HG03108 (cell line): ENCODE results near the gene REPS2.

Experiments
- ATAC-seq: cut with Tn5 transposase; IDR thresholded peaks from one replicate; pipeline ENCODE4 v1.9.1; 2021; ENCODE audit warnings: moderate library complexity; ENCODE audit not compliant: unreplicated experiment

Gene REPS2

GRCh38 chrX:17078031-17078720 is 131.7 kb downstream of the REPS2 start:
- no peak for ATAC-seq

GRCh38 chrX:17081511-17081910 is 135.1 kb downstream of the REPS2 start:
- no peak for ATAC-seq

- no peak for ATAC-seq
These were observed 135.5 kb downstream of the REPS2 start for GRCh38 chrX:17081968-17082367.

GRCh38 chrX:17082831-17083230 is 136.4 kb downstream of the REPS2 start:
- ATAC-seq: no peak

- no peak for ATAC-seq
These were observed 139.9 kb downstream of the REPS2 start for GRCh38 chrX:17086317-17086716.

GRCh38 chrX:17095161-17095560 is 148.7 kb downstream of the REPS2 start:
- no peak for ATAC-seq

GRCh38 chrX:17098516-17099247 is 152.2 kb downstream of the REPS2 start:
- no peak for ATAC-seq

- ATAC-seq: no peak
These were observed 158.0 kb downstream of the REPS2 start for GRCh38 chrX:17104433-17104832.

- ATAC-seq: no peak
These were observed 174.4 kb downstream of the REPS2 start for GRCh38 chrX:17120816-17121215.

GRCh38 chrX:17154001-17154400 is 207.5 kb downstream of the REPS2 start:
- ATAC-seq: no peak

- no peak for ATAC-seq
These were observed 214.5 kb downstream of the REPS2 start for GRCh38 chrX:17160975-17161374.

GRCh38 chrX:17161991-17162390 is 215.5 kb downstream of the REPS2 start:
- no peak for ATAC-seq

GRCh38 chrX:17164079-17164478 is 217.6 kb downstream of the REPS2 start:
- ATAC-seq: no peak

GRCh38 chrX:17164941-17165340 is 218.5 kb downstream of the REPS2 start:
- ATAC-seq: no peak

- ATAC-seq: no peak
These were observed 221.5 kb downstream of the REPS2 start for GRCh38 chrX:17167915-17168314.

GRCh38 chrX:17170973-17171372 is 224.5 kb downstream of the REPS2 start:
- ATAC-seq: no peak

GRCh38 chrX:17174671-17175070 is 228.2 kb downstream of the REPS2 start:
- ATAC-seq: no peak

- ATAC-seq: no peak
These were observed 235.9 kb downstream of the REPS2 start for GRCh38 chrX:17182317-17182716.

- no peak for ATAC-seq
These were observed 237.1 kb downstream of the REPS2 start for GRCh38 chrX:17183566-17183965.

GRCh38 chrX:17185431-17185830 is 239.0 kb downstream of the REPS2 start:
- no peak for ATAC-seq

GRCh38 chrX:17187136-17187756 is 240.8 kb downstream of the REPS2 start:
- no peak for ATAC-seq

- ATAC-seq: no peak
These were observed 245.6 kb downstream of the REPS2 start for GRCh38 chrX:17192106-17192505.
